ENCODE data around the gene PROM1.

- TF ChIP-seq, protein P1, sequence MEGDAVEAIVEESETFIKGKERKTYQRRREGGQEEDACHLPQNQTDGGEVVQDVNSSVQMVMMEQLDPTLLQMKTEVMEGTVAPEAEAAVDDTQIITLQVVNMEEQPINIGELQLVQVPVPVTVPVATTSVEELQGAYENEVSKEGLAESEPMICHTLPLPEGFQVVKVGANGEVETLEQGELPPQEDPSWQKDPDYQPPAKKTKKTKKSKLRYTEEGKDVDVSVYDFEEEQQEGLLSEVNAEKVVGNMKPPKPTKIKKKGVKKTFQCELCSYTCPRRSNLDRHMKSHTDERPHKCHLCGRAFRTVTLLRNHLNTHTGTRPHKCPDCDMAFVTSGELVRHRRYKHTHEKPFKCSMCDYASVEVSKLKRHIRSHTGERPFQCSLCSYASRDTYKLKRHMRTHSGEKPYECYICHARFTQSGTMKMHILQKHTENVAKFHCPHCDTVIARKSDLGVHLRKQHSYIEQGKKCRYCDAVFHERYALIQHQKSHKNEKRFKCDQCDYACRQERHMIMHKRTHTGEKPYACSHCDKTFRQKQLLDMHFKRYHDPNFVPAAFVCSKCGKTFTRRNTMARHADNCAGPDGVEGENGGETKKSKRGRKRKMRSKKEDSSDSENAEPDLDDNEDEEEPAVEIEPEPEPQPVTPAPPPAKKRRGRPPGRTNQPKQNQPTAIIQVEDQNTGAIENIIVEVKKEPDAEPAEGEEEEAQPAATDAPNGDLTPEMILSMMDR (IDR thresholded peaks at IDR 0.05; ENCODE audit: low read length), result no peak
- TF ChIP-seq EZH2 (optimal IDR thresholded peaks at IDR 0.05; ENCODE audit: low read depth, low read length), result no peak
Measured at GRCh38 chr4:15964159-15964558, 119.7 kb downstream of the PROM1 start.
